Panc1 (cell line): ENCODE results near the gene FRS2. TPM values are rescaled to one million over a fixed set of nuclear protein-coding genes. Genes with fewer than 3 reads are reported as not detected.

ENCODE experiments used
- ATAC-seq: fragments of 200-7000 bp; cut with Tn5 transposase; 2 replicates; pipeline ENCODE4 v1.9.1; 2020; ENCODE audit warnings: mild to moderate bottlenecking, moderate library complexity
- BruUV-seq: library from RNA; stranded (reverse); fragments of 400-500 nt; replicated peaks from 2 replicates; lab custom pipeline; 2021; lab: Mats Ljungman, UMichigan
- CTCF ChIA-PET: fragments of 300-600 bp; sonication (Branson Sonifier 250); formaldehyde crosslinking; loops from one replicate; lab custom pipeline; 2022; ENCODE audit warnings: antibody characterized with exemption; lab: Charles Lee
- POLR2A ChIA-PET: fragments of 300-600 bp; sonication (Branson Sonifier 250); formaldehyde crosslinking; loops from one replicate; lab custom pipeline; 2022; ENCODE audit warnings: antibody characterized with exemption; lab: Charles Lee
- DNase-seq: peaks from one replicate; pipeline ENCODE4 v3.0.0-alpha.2; 2010; ENCODE audit warnings: low read depth, low spot score
- H3K27ac ChIP-seq: 2 replicates; pipeline ENCODE4 v1.5.1; 2011; ENCODE audit warnings: mild to moderate bottlenecking, low read length, inconsistent platforms
- H3K27me3 ChIP-seq: fragments of 200-500 bp; sonication (Bioruptor generic); 2 replicates; pipeline ENCODE4 v1.6.0; 2014; ENCODE audit warnings: low read length, inconsistent platforms; ENCODE audit not compliant: control insufficient read depth, insufficient read depth
- H3K36me3 ChIP-seq: fragments of 200-500 bp; sonication (Bioruptor generic); 2 replicates; pipeline ENCODE4 v1.5.1; 2014; ENCODE audit warnings: inconsistent platforms, mild to moderate bottlenecking, low read length, moderate library complexity; ENCODE audit not compliant: control insufficient read depth, insufficient read depth
- H3K4me1 ChIP-seq: 2 replicates; pipeline ENCODE4 v1.5.1; 2011; ENCODE audit warnings: inconsistent platforms, mild to moderate bottlenecking, low read length, moderate library complexity; ENCODE audit not compliant: control insufficient read depth, insufficient read depth
- H3K4me3 ChIP-seq, 2 experiments: 2 replicates each; pipeline ENCODE4 v1.5.1; 2011 to 2012; ENCODE audit warnings: low read depth in 2 of 2, low read length in 2 of 2, mild to moderate bottlenecking in 2 of 2, inconsistent platforms in 1 of 2, moderate library complexity in 1 of 2
- H3K9me3 ChIP-seq: fragments of 200-500 bp; sonication (Bioruptor generic); 2 replicates; pipeline ENCODE4 v1.5.1; 2014; ENCODE audit warnings: low read depth, mild to moderate bottlenecking, inconsistent platforms, low read length, moderate library complexity; ENCODE audit not compliant: control insufficient read depth, insufficient read depth
- POLR2AphosphoS5 ChIP-seq: IDR thresholded peaks from 2 replicates; pipeline ENCODE4 v1.6.1; 2012; ENCODE audit warnings: mild to moderate bottlenecking, low read depth, low read length, moderate library complexity
- SIN3A ChIP-seq: IDR thresholded peaks from 2 replicates; pipeline ENCODE4 v1.6.1; 2012; ENCODE audit warnings: low read depth, mild to moderate bottlenecking, low read length, moderate library complexity, borderline replicate concordance; ENCODE audit not compliant: insufficient read depth
- TCF7L2 ChIP-seq: IDR thresholded peaks from 2 replicates; pipeline ENCODE4 v1.6.1; 2011; ENCODE audit warnings: mild to moderate bottlenecking, low read depth, low read length, inconsistent platforms
- in situ Hi-C: cut with HindIII; loops from 2 replicates; pipeline ENCODE4 v1.10.0; 2016; ENCODE audit warnings: low sequenced_read_pairs, low pct_unique_long_range_greater_than_20kb
- intact Hi-C: fragments of 100-400 bp; cut with micrococcal nuclease; formaldehyde crosslinking; loops from one replicate; pipeline ENCODE4 v1.10.0; 2022; ENCODE audit not compliant: unreplicated experiment
- total RNA-seq: library from RNA; stranded (reverse); gene quantifications from one replicate; pipeline ENCODE4 v1.2.1, GENCODE V29; 2021; ENCODE audit not compliant: unreplicated experiment
- TF ChIP-seq, protein P1 (sequence below): fragments of 450-650 bp; IDR thresholded peaks from 2 replicates; pipeline ENCODE4 v1.5.1; 2017; ENCODE audit warnings: mild to moderate bottlenecking
- TF ChIP-seq, protein P2 (sequence below), 2 experiments: IDR thresholded peaks; 2 replicates each; pipeline ENCODE4 v1.6.1; 2011 to 2012; ENCODE audit warnings: low read depth in 2 of 2, control low read depth in 1 of 2, low read length in 1 of 2, mild to moderate bottlenecking in 1 of 2, moderate library complexity in 1 of 2; ENCODE audit not compliant: insufficient read depth in 1 of 2

FRS2 gene
- total RNA-seq, 1 experiment from 2014 or later: 26.6 TPM

DNA sequence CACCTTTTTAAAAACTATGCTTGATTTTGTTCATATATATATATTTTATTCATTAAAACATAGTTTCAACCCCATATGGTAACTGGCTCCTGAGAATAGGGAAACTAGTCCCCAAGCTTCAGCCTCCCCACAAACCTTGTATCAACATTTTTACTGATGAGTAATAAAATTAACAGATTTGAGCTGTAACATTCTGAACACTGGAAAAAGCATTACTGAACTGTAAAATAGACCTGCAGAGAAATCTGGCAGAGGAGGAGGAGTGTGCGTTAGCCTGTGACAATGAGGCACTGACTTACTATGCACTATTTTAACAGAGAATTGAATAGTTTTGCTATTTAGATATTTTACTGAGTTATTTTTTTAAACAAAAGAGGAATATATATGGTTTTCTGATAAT lies 43.1 kb downstream of the FRS2 start:
- in situ Hi-C loops (no loop called here), intact Hi-C loops (no loop called here)
- Histone ChIP-seq H3K4me1 (peaks cover 29% of the 10 kb centered on the region), H3K27me3 (no peaks in the 10 kb centered on the region), H3K9me3 (no peaks in the 10 kb centered on the region), H3K36me3 (no peaks in the 10 kb centered on the region), H3K4me3 (no peak overlapping the region), H3K27ac (no peak overlapping the region)
- DNase-seq (no peak), ATAC-seq (no peak)
- TF ChIP-seq, protein P1, sequence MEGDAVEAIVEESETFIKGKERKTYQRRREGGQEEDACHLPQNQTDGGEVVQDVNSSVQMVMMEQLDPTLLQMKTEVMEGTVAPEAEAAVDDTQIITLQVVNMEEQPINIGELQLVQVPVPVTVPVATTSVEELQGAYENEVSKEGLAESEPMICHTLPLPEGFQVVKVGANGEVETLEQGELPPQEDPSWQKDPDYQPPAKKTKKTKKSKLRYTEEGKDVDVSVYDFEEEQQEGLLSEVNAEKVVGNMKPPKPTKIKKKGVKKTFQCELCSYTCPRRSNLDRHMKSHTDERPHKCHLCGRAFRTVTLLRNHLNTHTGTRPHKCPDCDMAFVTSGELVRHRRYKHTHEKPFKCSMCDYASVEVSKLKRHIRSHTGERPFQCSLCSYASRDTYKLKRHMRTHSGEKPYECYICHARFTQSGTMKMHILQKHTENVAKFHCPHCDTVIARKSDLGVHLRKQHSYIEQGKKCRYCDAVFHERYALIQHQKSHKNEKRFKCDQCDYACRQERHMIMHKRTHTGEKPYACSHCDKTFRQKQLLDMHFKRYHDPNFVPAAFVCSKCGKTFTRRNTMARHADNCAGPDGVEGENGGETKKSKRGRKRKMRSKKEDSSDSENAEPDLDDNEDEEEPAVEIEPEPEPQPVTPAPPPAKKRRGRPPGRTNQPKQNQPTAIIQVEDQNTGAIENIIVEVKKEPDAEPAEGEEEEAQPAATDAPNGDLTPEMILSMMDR: no peak
- TF ChIP-seq SIN3A: no peak
- no peak for TF ChIP-seq TCF7L2
- TF ChIP-seq, protein P2, sequence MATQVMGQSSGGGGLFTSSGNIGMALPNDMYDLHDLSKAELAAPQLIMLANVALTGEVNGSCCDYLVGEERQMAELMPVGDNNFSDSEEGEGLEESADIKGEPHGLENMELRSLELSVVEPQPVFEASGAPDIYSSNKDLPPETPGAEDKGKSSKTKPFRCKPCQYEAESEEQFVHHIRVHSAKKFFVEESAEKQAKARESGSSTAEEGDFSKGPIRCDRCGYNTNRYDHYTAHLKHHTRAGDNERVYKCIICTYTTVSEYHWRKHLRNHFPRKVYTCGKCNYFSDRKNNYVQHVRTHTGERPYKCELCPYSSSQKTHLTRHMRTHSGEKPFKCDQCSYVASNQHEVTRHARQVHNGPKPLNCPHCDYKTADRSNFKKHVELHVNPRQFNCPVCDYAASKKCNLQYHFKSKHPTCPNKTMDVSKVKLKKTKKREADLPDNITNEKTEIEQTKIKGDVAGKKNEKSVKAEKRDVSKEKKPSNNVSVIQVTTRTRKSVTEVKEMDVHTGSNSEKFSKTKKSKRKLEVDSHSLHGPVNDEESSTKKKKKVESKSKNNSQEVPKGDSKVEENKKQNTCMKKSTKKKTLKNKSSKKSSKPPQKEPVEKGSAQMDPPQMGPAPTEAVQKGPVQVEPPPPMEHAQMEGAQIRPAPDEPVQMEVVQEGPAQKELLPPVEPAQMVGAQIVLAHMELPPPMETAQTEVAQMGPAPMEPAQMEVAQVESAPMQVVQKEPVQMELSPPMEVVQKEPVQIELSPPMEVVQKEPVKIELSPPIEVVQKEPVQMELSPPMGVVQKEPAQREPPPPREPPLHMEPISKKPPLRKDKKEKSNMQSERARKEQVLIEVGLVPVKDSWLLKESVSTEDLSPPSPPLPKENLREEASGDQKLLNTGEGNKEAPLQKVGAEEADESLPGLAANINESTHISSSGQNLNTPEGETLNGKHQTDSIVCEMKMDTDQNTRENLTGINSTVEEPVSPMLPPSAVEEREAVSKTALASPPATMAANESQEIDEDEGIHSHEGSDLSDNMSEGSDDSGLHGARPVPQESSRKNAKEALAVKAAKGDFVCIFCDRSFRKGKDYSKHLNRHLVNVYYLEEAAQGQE (IDR thresholded peaks at IDR 0.05; ENCODE audit: insufficient read depth in 1 of 2, low read depth in 2 of 2, low read length in 1 of 2): no peak
- TF ChIP-seq POLR2AphosphoS5: no peak
- CTCF ChIA-PET: no interaction called here
- no TSS peak for BruUV-seq
- POLR2A ChIA-PET: no interaction called here

DNA sequence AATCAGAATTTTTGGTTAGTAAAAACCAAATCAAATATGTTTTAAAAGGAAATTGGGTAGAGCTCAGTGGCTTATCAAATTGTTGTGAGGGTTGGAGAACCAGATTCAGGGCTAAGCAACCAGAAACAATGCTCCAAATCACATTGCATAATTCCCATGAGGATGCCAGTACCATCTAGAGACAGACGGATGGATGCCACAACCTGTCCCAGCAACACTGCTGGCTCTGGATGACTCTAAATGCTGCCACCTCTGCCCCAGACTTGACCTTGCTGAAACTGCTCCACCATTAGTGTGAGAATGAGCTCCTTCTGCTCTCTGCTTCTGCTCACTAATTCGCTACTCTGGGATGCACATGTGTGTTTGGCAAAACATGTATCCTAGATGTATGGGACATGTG lies 43.9 kb downstream of the FRS2 start:
- ATAC-seq (no peak), DNase-seq (no peak)
- Histone ChIP-seq H3K27ac (no peak overlapping the region), H3K4me1 (peaks cover 29% of the 10 kb centered on the region), H3K27me3 (no peaks in the 10 kb centered on the region), H3K9me3 (no peaks in the 10 kb centered on the region), H3K4me3 (no peak overlapping the region), H3K36me3 (no peaks in the 10 kb centered on the region)
- in situ Hi-C loops (no loop called here), intact Hi-C loops (no loop called here)
- TF ChIP-seq, protein P1: no peak
- TF ChIP-seq, protein P2 (IDR thresholded peaks at IDR 0.05; ENCODE audit: insufficient read depth in 1 of 2, low read depth in 2 of 2, low read length in 1 of 2): no peak
- no peak for TF ChIP-seq POLR2AphosphoS5
- no peak for TF ChIP-seq TCF7L2
- TF ChIP-seq SIN3A: no peak
- CTCF ChIA-PET: no interaction called here
- no TSS peak for BruUV-seq
- POLR2A ChIA-PET: no interaction called here
